CD14-positive monocyte (primary cell): ENCODE data around the gene CLDN7. TPM values are rescaled to one million over a fixed set of nuclear protein-coding genes. Genes with fewer than 3 reads are reported as not detected.
A peak's percentile ranks its signal among the peaks of the same experiment; 100 is the strongest.

ENCODE experiments used
- DNase-seq, 3 donors: peaks; one replicate each; pipeline ENCODE4 v3.0.0-alpha.2; 2011 to 2022
- H2AFZ ChIP-seq: 2 replicates; pipeline ENCODE4 v1.6.0; 2012; ENCODE audit warnings: mild to moderate bottlenecking, low read depth, low read length, inconsistent platforms; ENCODE audit not compliant: insufficient read depth, poor library complexity, severe bottlenecking
- H3K27ac ChIP-seq, 2 donors: 1 replicate in 1 of 2; 2 replicates in 1 of 2; pipeline ENCODE4 v1.5.1; 2012 to 2013; ENCODE audit warnings: low read length in 2 of 2, control low read depth in 1 of 2, inconsistent platforms in 1 of 2, low read depth in 1 of 2, mild to moderate bottlenecking in 1 of 2
- H3K27me3 ChIP-seq, 2 donors: one replicate each; pipeline versions ENCODE4 v1.6.0 to v1.6.1; 2011 to 2013; ENCODE audit warnings: low read length in 2 of 2; ENCODE audit not compliant: control insufficient read depth in 2 of 2, insufficient read depth in 2 of 2
- H3K36me3 ChIP-seq, 2 donors: replicated peaks in 1 of 2; 1 replicate in 1 of 2; 2 replicates in 1 of 2; pipeline versions ENCODE4 v1.5.1 to v1.6.1; 2012 to 2013; ENCODE audit warnings: low read length in 2 of 2, control low read depth in 1 of 2, inconsistent platforms in 1 of 2, mild to moderate bottlenecking in 1 of 2; ENCODE audit not compliant: insufficient read depth in 2 of 2, control insufficient read depth in 1 of 2
- H3K4me1 ChIP-seq, 2 donors: 1 replicate in 1 of 2; 2 replicates in 1 of 2; pipeline versions ENCODE4 v1.5.1 to v1.6.1; 2012 to 2013; ENCODE audit warnings: low read length in 2 of 2, control low read depth in 1 of 2, inconsistent platforms in 1 of 2, mild to moderate bottlenecking in 1 of 2, moderate library complexity in 1 of 2; ENCODE audit not compliant: insufficient read depth in 2 of 2, control insufficient read depth in 1 of 2
- H3K4me2 ChIP-seq: replicated peaks from 2 replicates; pipeline ENCODE3; 2012; ENCODE audit warnings: low read length, moderate library complexity, mild to moderate bottlenecking; ENCODE audit not compliant: poor library complexity, severe bottlenecking; ENCODE audit errors: extremely low read depth
- H3K4me3 ChIP-seq, 3 experiments: fragments of 200-600 bp in 1 of 3; sonication (generic) in 1 of 3; replicated peaks in 1 of 3; 1 replicate in 2 of 3; 2 replicates in 1 of 3; pipeline ENCODE4 v1.5.1; 2011 to 2013; ENCODE audit warnings: low read length in 3 of 3, mild to moderate bottlenecking in 3 of 3, control low read depth in 2 of 3, low read depth in 2 of 3, inconsistent platforms in 1 of 3, moderate library complexity in 1 of 3
- H3K79me2 ChIP-seq: 2 replicates; pipeline ENCODE4 v1.6.0; 2012; ENCODE audit warnings: mild to moderate bottlenecking, control low read depth, inconsistent platforms, low read length, moderate library complexity; ENCODE audit not compliant: insufficient read depth
- H3K9ac ChIP-seq: 2 replicates; pipeline ENCODE4 v1.6.0; 2017; ENCODE audit warnings: low read length, mild to moderate bottlenecking; ENCODE audit not compliant: insufficient read depth, poor library complexity, severe bottlenecking
- H3K9me3 ChIP-seq, 2 donors: replicated peaks in 1 of 2; 1 replicate in 1 of 2; 2 replicates in 1 of 2; pipeline versions ENCODE4 v1.5.1 to v1.6.1; 2012 to 2013; ENCODE audit warnings: low read length in 2 of 2, control low read depth in 1 of 2; ENCODE audit not compliant: control insufficient read depth in 1 of 2, insufficient read depth in 1 of 2
- H4K20me1 ChIP-seq: 2 replicates; pipeline ENCODE4 v1.6.0; 2012; ENCODE audit warnings: mild to moderate bottlenecking, low read length, control low read depth, moderate library complexity; ENCODE audit not compliant: insufficient read depth
- H3K27ac Mint-ChIP-seq, 7 donors: one replicate each; pipeline ENCODE4 v1.8.0; 2020; ENCODE audit warnings: mild to moderate bottlenecking in 7 of 7, mixed read lengths in 7 of 7, moderate library complexity in 6 of 7, inconsistent platforms in 2 of 7
- H3K27me3 Mint-ChIP-seq, 3 donors: one replicate each; pipeline ENCODE4 v1.8.0; 2021 to 2022; ENCODE audit warnings: low read depth in 3 of 3, mild to moderate bottlenecking in 3 of 3, mixed read lengths in 3 of 3, moderate library complexity in 3 of 3, inconsistent platforms in 1 of 3
- H3K36me3 Mint-ChIP-seq, 2 donors: one replicate each; pipeline ENCODE4 v1.8.0; 2020; ENCODE audit warnings: mixed read lengths in 2 of 2, inconsistent platforms in 1 of 2, mild to moderate bottlenecking in 1 of 2
- H3K4me1 Mint-ChIP-seq: one replicate; pipeline ENCODE4 v1.8.0; 2020; ENCODE audit warnings: mild to moderate bottlenecking, mixed read lengths
- H3K4me3 Mint-ChIP-seq, 2 donors: one replicate each; pipeline ENCODE4 v1.8.0; 2020; ENCODE audit warnings: mild to moderate bottlenecking in 2 of 2, mixed read lengths in 2 of 2, moderate library complexity in 1 of 2
- H3K9me3 Mint-ChIP-seq, 7 donors: one replicate each; pipeline ENCODE4 v1.8.0; 2020 to 2022; ENCODE audit warnings: mixed read lengths in 7 of 7, mild to moderate bottlenecking in 6 of 7, moderate library complexity in 6 of 7, inconsistent platforms in 2 of 7
- CTCF ChIP-seq: fragments of 200-600 bp; IDR thresholded peaks from one replicate; pipeline ENCODE4 v1.8.0; 2022; ENCODE audit warnings: antibody characterized with exemption, mild to moderate bottlenecking
- WGBS: methylation state at CpG from one replicate; pipeline ENCODE4 v1.1.5; 2013; ENCODE audit warnings: missing lambda C conversion rate; ENCODE audit not compliant: insufficient coverage; 5-methylcytosine and 5-hydroxymethylcytosine counted together
- intact Hi-C, 2 donors: fragments of 100-400 bp; cut with micrococcal nuclease; formaldehyde crosslinking; loops; one replicate each; pipeline versions ENCODE4 v1.15.0 to v1.15.1; 2023
- polyA plus RNA-seq, 3 donors: library from polyadenylated mRNA; depleted of rRNA in 1 of 3; unstranded in 2 of 3; stranded (reverse) in 1 of 3; fragments of 300-500 nt in 2 of 3; fragments of >200 nt in 1 of 3; fragmentation: Illumina TruSeq in 2 of 3; gene quantifications; 1 replicate in 2 of 3; 2 replicates in 1 of 3; pipeline ENCODE4 v1.2.3, GENCODE V29; 2012 to 2021

CLDN7 gene
- polyA plus RNA-seq, 3 donors, result 0.49 to 13.4 (median 2.1) TPM

GRCh38 chr17:7241783-7242716, 20.2 kb downstream of the CLDN7 start, which contains the start of gene GABARAP:
GABARAP (minus strand) TSS chr17:7242449; CDS start chr17:7242330, 119 bp downstream.
- intact Hi-C loops, result loop anchor here in 1 of 2 donors (1.0 kb wide), 1 partner anchor 9 kb away; the partner anchor contains the start of gene CTDNEP1
- H3K4me1 Mint-ChIP-seq, result peaks cover 31% of the 10 kb centered on the region
- peak within 1 kb of the TSS; percentile 100 for H3K4me2 ChIP-seq

More at GRCh38 chr17:7241783-7242716, 20.2 kb downstream of the CLDN7 start, which contains the start of gene GABARAP:
- no peaks in the 10 kb centered on the region for H3K9me3 ChIP-seq
- WGBS, result under 1% methylated on average over 50 of the region's 62 CpGs
- peaks cover 0 to 4% (median 0%) of the 10 kb centered on the region in 7 donors for H3K9me3 Mint-ChIP-seq
- peaks cover 69% of the 10 kb centered on the region for H3K79me2 ChIP-seq
- peaks cover 35 to 59% of the 10 kb centered on the region in 2 donors for H3K36me3 Mint-ChIP-seq
- peak within 1 kb of the TSS; percentile 99 to 100 for H3K27ac ChIP-seq
- peak within 1 kb of the TSS; percentile 100 for H3K9ac ChIP-seq
- peaks cover 0 to 3% (median 0%) of the 10 kb centered on the region in 3 donors for H3K27me3 Mint-ChIP-seq
- H3K4me3 ChIP-seq, result peak within 1 kb of the TSS; percentile 95 to 100 (median 98)
- peaks cover 31 to 34% of the 10 kb centered on the region in 2 donors for H3K36me3 ChIP-seq
- no peaks in the 10 kb centered on the region for H3K27me3 ChIP-seq
- H3K27ac Mint-ChIP-seq, result peak within 1 kb of the TSS; percentile 99 to 100 (median 100)
- peaks cover 30 to 37% of the 10 kb centered on the region in 2 donors for H3K4me1 ChIP-seq
- DNase-seq, result peak; percentile 92 to 96 (median 93)
- peak within 1 kb of the TSS; percentile 84 for H2AFZ ChIP-seq
- peak within 1 kb of the TSS; percentile 98 to 99 for H3K4me3 Mint-ChIP-seq
- TF ChIP-seq CTCF, result no peak
- H4K20me1 ChIP-seq, result peaks cover 17% of the 10 kb centered on the region
